Mammary epithelial cell (primary cell): ENCODE measurements around the gene TBCCD1.

Source experiments
- CTCF ChIP-seq, 2 donors: IDR thresholded peaks in 1 of 2; conservative IDR thresholded peaks in 1 of 2; 2 replicates each; pipeline ENCODE4 v1.5.1; 2011 to 2012; ENCODE audit warnings: inconsistent platforms in 2 of 2, low read length in 2 of 2, mild to moderate bottlenecking in 2 of 2, control low read depth in 1 of 2, low read depth in 1 of 2; ENCODE audit not compliant: insufficient read depth in 1 of 2; ENCODE audit errors: extremely low read depth in 1 of 2
- EZH2 ChIP-seq: IDR thresholded peaks from 2 replicates; pipeline ENCODE4 v1.6.1; 2012; ENCODE audit warnings: low read length, inconsistent platforms, borderline replicate concordance

- no peak for TF ChIP-seq CTCF (conservative IDR thresholded peaks at IDR 0.05 in 1 of 2, IDR thresholded peaks at IDR 0.05 in 1 of 2; ENCODE audit: extremely low read depth in 1 of 2, insufficient read depth in 1 of 2, low read depth in 1 of 2, low read length in 2 of 2)
- no peak for TF ChIP-seq EZH2
Observed at GRCh38 chr3:186513386-186513785, 53.8 kb downstream of the TBCCD1 start.
